ENCODE results near the gene BACH2. TPM values are rescaled to one million over a fixed set of nuclear protein-coding genes. Genes with fewer than 3 reads are reported as not detected.

The BACH2 gene
- total and polyA plus RNA-seq, 2 experiments from 2014 or later = 1.6 to 5.7 TPM

DNA sequence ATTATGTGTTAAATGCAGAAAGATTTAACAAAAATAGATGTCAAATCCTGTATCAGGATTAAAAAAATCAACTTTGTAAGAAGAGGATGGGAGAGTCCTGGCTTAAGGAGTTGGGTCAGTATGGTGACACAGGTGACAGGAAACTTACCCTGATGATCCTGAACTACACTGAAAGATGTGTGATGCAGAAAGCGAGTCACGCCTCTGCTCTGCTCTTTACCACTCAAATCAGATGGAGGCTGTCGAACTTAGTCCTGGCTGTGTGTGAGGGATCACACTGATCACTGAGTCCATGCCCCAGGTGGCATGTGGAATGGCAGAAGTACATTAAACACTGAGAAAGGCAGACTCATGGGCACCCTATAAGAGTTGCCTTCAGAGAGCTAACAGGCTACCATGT lies 309.5 kb downstream of the BACH2 start (continued):
- TF ChIP-seq, protein P1, sequence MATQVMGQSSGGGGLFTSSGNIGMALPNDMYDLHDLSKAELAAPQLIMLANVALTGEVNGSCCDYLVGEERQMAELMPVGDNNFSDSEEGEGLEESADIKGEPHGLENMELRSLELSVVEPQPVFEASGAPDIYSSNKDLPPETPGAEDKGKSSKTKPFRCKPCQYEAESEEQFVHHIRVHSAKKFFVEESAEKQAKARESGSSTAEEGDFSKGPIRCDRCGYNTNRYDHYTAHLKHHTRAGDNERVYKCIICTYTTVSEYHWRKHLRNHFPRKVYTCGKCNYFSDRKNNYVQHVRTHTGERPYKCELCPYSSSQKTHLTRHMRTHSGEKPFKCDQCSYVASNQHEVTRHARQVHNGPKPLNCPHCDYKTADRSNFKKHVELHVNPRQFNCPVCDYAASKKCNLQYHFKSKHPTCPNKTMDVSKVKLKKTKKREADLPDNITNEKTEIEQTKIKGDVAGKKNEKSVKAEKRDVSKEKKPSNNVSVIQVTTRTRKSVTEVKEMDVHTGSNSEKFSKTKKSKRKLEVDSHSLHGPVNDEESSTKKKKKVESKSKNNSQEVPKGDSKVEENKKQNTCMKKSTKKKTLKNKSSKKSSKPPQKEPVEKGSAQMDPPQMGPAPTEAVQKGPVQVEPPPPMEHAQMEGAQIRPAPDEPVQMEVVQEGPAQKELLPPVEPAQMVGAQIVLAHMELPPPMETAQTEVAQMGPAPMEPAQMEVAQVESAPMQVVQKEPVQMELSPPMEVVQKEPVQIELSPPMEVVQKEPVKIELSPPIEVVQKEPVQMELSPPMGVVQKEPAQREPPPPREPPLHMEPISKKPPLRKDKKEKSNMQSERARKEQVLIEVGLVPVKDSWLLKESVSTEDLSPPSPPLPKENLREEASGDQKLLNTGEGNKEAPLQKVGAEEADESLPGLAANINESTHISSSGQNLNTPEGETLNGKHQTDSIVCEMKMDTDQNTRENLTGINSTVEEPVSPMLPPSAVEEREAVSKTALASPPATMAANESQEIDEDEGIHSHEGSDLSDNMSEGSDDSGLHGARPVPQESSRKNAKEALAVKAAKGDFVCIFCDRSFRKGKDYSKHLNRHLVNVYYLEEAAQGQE (IDR thresholded peaks at IDR 0.05; ENCODE audit: unreplicated experiment) = no peak
- no peak for TF ChIP-seq CREB1 (CRISPR knock-in tag; IDR thresholded peaks at IDR 0.05; ENCODE audit: low read depth)
- no peak for TF ChIP-seq ZNF331 (CRISPR knock-in tag; IDR thresholded peaks at IDR 0.05; ENCODE audit: low read depth)
- no peak for TF ChIP-seq EZH2 (IDR thresholded peaks at IDR 0.05; ENCODE audit: low read depth, unreplicated experiment)
- TF ChIP-seq POLR2AphosphoS5 (IDR thresholded peaks at IDR 0.05; ENCODE audit: low read depth) = no peak
- TF ChIP-seq JUNB (IDR thresholded peaks at IDR 0.05; ENCODE audit: unreplicated experiment) = no peak
- TF ChIP-seq, protein P2, sequence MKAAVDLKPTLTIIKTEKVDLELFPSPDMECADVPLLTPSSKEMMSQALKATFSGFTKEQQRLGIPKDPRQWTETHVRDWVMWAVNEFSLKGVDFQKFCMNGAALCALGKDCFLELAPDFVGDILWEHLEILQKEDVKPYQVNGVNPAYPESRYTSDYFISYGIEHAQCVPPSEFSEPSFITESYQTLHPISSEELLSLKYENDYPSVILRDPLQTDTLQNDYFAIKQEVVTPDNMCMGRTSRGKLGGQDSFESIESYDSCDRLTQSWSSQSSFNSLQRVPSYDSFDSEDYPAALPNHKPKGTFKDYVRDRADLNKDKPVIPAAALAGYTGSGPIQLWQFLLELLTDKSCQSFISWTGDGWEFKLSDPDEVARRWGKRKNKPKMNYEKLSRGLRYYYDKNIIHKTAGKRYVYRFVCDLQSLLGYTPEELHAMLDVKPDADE (IDR thresholded peaks at IDR 0.05) = no peak
- no peak for TF ChIP-seq STAT1 (IDR thresholded peaks at IDR 0.05; ENCODE audit: unreplicated experiment)
- TF ChIP-seq EZH2phosphoT487 (IDR thresholded peaks at IDR 0.05; ENCODE audit: unreplicated experiment) = no peak
- TF ChIP-seq, protein P3, sequence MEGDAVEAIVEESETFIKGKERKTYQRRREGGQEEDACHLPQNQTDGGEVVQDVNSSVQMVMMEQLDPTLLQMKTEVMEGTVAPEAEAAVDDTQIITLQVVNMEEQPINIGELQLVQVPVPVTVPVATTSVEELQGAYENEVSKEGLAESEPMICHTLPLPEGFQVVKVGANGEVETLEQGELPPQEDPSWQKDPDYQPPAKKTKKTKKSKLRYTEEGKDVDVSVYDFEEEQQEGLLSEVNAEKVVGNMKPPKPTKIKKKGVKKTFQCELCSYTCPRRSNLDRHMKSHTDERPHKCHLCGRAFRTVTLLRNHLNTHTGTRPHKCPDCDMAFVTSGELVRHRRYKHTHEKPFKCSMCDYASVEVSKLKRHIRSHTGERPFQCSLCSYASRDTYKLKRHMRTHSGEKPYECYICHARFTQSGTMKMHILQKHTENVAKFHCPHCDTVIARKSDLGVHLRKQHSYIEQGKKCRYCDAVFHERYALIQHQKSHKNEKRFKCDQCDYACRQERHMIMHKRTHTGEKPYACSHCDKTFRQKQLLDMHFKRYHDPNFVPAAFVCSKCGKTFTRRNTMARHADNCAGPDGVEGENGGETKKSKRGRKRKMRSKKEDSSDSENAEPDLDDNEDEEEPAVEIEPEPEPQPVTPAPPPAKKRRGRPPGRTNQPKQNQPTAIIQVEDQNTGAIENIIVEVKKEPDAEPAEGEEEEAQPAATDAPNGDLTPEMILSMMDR (conservative IDR thresholded peaks at IDR 0.05; ENCODE audit: low read depth in 2 of 2) = no peak

DNA sequence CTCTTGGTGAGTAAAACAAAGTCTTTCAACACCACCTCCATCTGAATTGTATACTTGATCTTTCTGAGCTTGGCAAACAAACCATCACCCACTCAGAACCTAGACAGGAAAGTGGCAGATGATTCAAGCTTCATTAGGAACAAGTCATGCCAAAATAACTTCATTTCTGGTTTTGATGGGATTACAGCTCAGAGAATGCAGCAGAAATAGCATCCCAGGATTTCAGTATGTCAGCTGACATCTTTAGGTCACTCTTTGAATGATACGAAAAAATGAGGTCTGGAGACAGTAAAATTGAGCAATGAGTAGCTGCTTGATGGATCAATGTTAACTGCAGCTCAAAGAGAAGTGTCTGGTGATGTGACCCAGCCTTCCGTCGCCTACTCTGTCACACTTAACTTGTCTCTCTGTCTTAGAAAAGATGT lies 310.0 kb downstream of the BACH2 start:
- no peak for DNase-seq (ENCODE audit: low spot score)
- Mint-ChIP-seq H3K27ac (no peak overlapping the region), H3K9me3 (no peaks in the 10 kb centered on the region), H3K4me1 (peaks cover 24% of the 10 kb centered on the region), H3K4me3 (no peak overlapping the region), H3K36me3 (ENCODE audit: low read depth) (no peaks in the 10 kb centered on the region), H3K27me3 (ENCODE audit: insufficient read depth, low read depth, poor library complexity) (peaks cover 6% of the 10 kb centered on the region)
- no peak for ATAC-seq
- Histone ChIP-seq H2AFZ (no peak overlapping the region), H3K36me3 (ENCODE audit: insufficient read depth) (no peaks in the 10 kb centered on the region), H3K27me3 (ENCODE audit: insufficient read depth) (no peaks in the 10 kb centered on the region), H4K20me1 (replicated peaks; ENCODE audit: insufficient read depth) (no peaks in the 10 kb centered on the region), H3K4me1 (ENCODE audit: insufficient read depth) (0 out of 2 replicates have a peak, but pooled peaks cover 6% of the 10 kb centered on the region), H3K79me2 (replicated peaks; ENCODE audit: insufficient read depth) (no peaks in the 10 kb centered on the region), H3K4me2 (no peak overlapping the region), H3K9me2 (ENCODE audit: insufficient read depth) (peaks cover 11% of the 10 kb centered on the region), H3K27ac (ENCODE audit: low read depth) (no peak overlapping the region), H3F3A (replicated peaks; ENCODE audit: low read depth) (no peaks in the 10 kb centered on the region), H3K4me3 (no peak overlapping the region)
- TF ChIP-seq POLR2AphosphoS5 (IDR thresholded peaks at IDR 0.05; ENCODE audit: low read depth) (no peak), STAT1 (IDR thresholded peaks at IDR 0.05; ENCODE audit: unreplicated experiment) (no peak), JUNB (IDR thresholded peaks at IDR 0.05; ENCODE audit: unreplicated experiment) (no peak), EZH2phosphoT487 (IDR thresholded peaks at IDR 0.05; ENCODE audit: unreplicated experiment) (no peak), EZH2 (IDR thresholded peaks at IDR 0.05; ENCODE audit: low read depth, unreplicated experiment) (no peak)
- TF ChIP-seq, protein P4, sequence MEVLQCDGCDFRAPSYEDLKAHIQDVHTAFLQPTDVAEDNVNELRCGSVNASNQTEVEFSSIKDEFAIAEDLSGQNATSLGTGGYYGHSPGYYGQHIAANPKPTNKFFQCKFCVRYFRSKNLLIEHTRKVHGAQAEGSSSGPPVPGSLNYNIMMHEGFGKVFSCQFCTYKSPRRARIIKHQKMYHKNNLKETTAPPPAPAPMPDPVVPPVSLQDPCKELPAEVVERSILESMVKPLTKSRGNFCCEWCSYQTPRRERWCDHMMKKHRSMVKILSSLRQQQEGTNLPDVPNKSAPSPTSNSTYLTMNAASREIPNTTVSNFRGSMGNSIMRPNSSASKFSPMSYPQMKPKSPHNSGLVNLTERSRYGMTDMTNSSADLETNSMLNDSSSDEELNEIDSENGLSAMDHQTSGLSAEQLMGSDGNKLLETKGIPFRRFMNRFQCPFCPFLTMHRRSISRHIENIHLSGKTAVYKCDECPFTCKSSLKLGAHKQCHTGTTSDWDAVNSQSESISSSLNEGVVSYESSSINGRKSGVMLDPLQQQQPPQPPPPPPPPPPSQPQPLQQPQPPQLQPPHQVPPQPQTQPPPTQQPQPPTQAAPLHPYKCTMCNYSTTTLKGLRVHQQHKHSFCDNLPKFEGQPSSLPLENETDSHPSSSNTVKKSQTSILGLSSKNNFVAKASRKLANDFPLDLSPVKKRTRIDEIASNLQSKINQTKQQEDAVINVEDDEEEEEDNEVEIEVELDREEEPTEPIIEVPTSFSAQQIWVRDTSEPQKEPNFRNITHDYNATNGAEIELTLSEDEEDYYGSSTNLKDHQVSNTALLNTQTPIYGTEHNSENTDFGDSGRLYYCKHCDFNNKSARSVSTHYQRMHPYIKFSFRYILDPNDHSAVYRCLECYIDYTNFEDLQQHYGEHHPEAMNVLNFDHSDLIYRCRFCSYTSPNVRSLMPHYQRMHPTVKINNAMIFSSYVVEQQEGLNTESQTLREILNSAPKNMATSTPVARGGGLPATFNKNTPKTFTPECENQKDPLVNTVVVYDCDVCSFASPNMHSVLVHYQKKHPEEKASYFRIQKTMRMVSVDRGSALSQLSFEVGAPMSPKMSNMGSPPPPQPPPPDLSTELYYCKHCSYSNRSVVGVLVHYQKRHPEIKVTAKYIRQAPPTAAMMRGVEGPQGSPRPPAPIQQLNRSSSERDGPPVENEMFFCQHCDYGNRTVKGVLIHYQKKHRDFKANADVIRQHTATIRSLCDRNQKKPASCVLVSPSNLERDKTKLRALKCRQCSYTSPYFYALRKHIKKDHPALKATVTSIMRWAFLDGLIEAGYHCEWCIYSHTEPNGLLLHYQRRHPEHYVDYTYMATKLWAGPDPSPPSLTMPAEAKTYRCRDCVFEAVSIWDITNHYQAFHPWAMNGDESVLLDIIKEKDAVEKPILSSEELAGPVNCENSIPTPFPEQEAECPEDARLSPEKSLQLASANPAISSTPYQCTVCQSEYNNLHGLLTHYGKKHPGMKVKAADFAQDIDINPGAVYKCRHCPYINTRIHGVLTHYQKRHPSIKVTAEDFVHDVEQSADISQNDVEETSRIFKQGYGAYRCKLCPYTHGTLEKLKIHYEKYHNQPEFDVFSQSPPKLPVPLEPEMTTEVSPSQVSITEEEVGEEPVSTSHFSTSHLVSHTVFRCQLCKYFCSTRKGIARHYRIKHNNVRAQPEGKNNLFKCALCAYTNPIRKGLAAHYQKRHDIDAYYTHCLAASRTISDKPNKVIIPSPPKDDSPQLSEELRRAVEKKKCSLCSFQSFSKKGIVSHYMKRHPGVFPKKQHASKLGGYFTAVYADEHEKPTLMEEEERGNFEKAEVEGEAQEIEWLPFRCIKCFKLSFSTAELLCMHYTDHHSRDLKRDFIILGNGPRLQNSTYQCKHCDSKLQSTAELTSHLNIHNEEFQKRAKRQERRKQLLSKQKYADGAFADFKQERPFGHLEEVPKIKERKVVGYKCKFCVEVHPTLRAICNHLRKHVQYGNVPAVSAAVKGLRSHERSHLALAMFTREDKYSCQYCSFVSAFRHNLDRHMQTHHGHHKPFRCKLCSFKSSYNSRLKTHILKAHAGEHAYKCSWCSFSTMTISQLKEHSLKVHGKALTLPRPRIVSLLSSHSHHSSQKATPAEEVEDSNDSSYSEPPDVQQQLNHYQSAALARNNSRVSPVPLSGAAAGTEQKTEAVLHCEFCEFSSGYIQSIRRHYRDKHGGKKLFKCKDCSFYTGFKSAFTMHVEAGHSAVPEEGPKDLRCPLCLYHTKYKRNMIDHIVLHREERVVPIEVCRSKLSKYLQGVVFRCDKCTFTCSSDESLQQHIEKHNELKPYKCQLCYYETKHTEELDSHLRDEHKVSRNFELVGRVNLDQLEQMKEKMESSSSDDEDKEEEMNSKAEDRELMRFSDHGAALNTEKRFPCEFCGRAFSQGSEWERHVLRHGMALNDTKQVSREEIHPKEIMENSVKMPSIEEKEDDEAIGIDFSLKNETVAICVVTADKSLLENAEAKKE (CRISPR knock-in tag; IDR thresholded peaks at IDR 0.05) = no peak

All from GM23338 (cell line).